Hematopoietic multipotent progenitor cell treated with erythropoietin and hydrocortisone succinate and interleukin-3 and kit ligand, for 6 days (in vitro differentiated cells): ENCODE data around the gene MICAL2.

Source experiments
- DNase-seq: peaks from one replicate; pipeline ENCODE4 v3.0.0-alpha.2; 2015

The MICAL2 gene

DNA sequence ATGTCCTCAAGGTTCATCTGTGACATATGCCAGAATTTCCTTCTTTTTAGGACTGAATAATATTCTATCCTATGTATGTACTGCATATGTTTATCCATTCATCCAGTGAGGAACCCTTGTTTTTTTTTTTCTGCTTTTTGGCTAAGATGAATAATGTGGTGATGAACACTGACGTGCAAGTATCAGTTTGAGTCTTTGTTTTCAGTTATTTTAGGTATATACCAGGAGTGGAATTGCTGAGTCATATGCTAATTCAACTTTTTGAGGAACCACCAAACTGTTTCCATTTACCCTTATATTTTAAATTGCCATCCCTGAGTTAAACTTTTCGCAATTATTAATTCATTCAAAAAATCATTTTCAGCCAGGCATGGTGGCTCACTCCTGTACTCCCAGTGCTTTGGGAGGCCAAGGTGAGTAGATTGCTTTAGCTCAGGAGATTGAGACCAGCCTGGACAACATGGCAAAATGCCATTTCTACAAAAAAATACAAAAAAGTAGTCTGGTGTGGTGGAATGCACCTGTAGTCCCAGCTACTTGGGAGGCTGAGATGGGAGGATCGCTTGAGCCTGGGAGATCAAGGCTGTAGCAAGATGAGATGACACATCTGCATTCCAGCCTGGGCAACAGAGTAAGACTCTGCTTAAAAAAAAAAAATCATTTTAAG, 64.2 kb downstream of the MICAL2 start:
- DNase-seq: peak; percentile 77

DNA sequence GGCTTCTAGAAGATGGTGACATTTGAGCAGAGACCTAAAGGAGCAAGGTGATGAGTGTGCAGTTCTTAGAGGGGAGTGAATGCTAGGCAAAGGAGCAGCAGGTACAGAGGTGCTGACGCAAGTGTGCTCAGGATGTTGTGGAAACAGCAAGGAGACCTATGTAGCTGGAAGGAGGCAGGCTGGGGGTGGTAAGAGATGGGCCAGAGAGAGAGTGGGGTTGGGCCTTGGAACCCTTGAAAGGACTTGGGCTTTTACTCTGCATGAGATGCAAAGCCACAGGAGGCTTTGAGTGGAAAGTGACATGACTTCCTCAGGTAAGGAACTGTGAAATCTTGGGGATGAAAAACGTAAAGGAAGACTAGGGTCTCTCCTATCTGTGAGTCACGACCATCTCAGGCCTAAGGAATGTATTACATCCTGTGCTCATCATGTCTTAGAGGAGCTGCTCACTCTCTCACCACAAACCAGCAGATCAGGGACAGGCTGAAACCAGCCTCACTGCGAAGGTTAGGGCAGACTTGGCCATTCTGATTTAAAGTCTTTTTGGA, 65.4 kb downstream of the MICAL2 start:
- DNase-seq: no peak

DNA sequence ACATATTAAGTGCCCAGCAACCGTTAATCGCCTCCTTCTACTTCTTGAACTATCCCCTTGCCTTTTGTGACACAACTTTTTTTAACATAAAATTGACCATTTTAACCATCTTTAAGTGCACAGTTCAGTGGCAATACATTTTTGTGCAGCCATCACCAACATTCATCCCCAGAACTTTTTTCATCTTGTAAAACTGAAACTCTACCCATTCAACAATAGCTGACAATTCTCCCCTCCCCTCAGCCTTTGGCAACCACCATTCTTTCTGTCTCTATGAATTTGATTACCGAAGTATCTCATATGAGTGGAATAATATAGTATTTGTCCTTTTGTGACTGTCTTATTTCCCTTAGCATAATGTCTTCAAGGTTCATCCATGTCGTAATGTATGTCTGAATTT, 66.0 kb downstream of the MICAL2 start:
- DNase-seq: no peak

DNA sequence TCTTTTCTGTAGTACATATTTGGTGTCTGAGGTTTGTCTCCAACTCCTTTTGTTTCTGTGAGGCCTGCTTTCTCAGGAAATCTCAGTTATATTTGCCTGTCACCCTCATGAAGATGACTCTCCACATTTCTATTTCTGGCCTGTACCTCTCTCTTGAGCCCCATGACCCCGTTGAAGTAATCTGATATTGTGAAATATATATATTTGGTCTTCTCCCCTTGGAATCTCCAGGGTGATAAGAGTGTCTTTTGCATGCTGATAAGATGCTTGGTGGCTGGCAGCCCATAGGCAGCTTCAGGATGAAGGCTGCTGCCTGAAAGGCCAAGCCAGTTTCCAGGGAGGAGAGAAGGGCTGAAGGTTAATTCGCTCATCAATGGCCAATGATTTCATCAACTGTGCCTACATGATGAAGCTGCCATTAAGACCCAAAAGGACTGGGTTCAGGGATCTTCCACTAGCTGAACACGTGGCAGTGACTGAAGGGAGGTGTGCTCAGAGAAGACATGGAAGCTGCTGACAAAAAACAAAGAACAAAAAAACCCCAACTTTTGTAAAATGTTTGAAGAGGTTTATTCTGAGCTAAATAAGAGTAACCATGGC, 67.4 kb downstream of the MICAL2 start:
- peak; percentile 38 for DNase-seq

DNA sequence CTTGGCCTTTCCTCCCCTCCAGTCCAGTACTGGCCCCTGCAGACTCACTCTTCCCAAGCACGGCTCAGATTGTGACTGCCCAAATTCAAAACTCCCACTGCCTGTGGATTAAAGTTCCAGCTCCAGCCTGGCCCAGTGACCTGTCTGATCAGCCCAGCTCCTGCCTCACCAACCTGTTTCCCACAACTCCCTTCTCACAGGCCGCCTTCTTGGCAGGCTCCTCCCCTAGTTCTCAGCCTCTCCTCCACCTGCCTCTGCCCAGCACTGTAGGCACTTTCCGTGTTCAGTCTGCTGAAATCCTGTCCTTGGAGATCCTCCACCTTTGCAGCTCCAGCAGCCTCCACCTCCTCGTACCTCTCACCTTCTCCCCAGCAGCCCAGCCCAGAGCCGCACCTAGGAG, 68.6 kb downstream of the MICAL2 start:
- DNase-seq: no peak

DNA sequence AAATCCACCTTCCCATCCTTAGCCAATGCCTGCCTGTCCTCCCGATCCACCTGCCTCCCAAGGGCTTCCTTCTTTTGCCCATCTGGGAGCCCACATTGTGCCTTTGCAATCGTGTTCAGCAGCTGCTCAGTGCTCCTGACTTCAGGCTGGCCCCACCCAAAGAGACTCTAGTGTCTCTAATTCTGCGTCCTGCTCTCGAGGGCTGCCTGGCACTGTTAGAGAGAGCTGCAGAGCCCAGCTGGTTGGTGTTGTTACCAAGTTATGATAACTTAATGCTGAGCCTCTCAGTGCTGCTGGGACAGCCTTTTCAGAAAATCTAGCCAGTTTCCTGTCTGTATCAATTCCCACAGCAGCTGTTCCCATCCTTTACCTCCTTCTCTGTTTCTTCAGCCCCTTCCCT, 69.1 kb downstream of the MICAL2 start:
- DNase-seq: peak; percentile 66

DNA sequence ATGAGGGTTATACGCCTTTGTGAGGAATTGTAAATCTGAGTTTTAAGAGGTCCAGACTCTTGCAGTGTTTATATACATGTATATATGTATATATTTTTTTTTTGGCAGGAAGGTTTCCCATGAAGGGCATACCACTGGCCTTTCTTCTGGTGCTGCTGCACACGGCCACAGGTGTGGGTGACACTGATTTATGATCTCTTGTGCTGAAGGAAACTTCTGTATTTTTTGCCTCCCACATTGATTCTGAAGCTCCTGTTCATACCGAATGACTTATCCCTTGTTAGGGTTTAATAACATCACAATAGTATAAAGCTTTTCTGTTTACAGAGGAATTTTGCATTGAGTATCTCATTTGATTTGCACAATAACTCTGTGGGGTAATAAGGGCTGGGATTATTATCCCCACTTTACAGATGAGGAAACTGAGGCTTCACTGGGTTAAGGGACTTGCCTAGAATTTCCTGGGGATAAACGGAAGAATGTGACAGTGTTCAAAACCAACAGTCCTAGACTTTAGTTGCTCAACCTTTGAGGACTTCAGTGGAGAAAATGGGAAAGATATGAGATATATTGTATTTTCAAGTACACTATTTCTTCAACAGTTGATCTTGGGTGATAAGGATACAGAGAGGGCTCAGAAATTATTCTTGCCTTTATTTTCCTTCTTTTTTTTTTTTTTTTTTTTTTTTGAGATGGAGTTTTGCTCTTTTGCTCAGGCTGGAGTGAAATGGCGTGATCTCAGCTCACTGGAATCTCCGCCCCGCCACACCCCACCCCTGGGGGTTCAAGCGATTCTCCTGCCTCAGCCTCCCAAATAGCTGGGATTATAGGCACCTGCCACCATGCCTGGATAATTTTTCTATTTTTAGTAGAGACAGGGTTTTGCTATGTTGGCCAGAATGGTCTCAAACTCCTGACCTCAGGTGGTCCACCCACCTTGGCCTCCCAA, 70.1 kb downstream of the MICAL2 start:
- no peak for DNase-seq

DNA sequence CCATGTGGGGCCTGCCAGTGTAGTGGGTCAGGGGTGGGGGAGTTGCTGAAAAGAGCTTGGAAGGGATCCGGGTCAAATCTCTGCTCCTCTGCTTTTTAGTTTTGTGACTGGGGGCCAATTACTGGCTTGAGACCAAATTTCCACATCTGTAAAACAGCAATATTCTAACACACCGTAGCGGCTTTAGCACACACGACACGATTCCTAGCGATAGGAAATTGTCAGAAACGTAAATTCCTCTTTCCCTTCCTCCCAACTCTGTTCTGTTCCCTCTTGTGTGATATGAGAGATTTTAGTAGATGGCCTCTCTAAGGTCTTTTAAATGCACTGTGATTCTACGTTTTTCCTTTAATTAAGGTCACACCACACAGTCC, 71.9 kb downstream of the MICAL2 start:
- DNase-seq: no peak

DNA sequence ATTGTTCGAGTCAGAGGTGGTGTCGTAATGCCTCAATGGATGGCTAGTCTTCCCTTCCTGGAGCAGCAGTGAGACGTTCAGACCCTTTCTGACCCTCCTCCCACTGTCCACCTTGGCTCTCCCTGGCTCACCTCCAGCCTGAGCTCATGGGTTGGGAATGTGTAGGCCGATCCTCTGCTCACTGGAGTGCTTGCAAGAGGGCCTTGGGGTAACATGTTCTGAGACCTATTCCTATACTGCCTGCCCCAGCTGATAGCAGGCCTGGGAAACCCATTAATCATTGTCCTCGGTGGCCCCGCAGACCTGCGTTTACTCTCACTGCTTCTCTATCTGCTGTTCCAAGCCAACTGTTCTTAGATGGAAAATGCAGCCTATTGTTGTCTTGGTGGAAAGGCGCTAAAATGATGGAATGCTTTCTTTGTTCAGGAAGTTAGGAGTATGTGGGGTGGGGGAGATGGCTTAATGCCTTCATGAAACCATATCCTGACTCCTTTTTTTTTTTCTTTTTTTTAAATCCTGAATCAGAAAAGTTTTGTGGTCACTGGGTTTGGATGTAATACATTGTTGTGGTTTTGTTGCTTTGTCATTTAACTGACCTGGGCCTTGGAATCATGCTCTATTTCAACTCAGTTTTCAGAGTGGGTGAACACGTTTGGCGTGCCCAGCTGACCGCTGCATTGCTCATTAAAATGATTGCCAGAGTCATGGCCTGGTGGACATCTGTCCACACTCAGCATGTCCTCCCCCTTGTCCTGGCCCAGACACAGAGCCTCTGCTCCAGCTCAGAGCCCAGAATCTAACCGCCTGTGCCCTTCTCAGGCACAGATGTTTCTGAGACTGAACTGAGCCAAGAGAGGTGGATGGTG, 72.5 kb downstream of the MICAL2 start:
- peak; percentile 34 for DNase-seq

DNA sequence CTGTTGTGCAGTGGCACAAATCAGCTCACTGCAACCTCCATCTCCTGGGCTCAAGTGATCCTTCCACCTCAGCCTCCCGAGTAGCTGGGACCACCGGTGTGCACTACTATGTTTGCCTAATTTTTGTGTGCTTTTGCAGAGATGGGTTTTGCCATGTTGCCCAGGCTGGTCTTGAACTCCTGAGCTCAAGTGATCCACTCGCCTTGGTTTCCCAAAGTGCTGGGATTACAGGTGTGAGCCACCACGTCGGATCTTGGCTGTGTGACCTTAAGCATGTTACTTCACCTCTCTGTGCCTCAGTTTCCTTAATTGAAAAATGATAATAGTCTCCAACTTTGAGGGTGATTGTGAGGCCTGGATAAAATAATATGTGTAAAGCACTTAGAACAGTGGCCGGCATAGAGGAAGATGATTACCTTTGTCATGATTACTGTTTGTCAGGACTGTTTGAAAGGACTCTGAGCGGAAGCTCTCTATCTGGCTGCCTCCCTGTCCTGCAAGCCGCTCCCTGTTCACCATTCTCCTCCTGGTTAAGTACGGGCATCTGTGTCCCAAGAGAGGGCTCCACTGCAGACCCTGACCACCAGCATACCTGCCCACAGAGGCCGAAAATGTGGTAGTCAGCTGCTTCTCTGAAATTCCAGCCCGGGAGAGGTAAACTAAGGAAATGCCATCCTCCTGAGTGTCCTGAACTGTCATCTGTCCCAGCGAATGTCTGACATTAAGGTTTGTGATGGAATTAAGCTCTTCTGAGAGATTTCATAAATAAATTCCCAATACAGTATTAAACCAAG, 73.6 kb downstream of the MICAL2 start:
- DNase-seq: no peak

DNA sequence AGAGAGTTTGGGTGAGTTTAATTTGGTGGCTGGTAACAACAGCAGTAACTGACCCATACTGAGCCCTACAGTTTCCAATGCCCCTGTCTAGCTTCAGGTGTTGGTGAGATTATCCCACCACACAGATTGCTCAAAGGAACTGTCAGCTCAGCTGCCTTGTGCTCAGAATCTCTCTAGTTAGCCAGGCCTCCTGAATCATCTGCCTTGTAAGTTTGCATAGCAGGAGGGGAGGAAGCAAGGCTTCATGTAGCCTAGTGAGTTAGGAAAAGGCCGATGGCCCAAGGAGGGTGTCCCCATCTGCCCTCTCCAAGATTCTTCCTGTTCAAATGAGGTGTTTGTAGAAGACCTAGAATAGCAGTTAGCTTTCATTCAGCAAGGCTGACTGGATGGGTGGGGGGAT, 74.3 kb downstream of the MICAL2 start:
- no peak for DNase-seq

DNA sequence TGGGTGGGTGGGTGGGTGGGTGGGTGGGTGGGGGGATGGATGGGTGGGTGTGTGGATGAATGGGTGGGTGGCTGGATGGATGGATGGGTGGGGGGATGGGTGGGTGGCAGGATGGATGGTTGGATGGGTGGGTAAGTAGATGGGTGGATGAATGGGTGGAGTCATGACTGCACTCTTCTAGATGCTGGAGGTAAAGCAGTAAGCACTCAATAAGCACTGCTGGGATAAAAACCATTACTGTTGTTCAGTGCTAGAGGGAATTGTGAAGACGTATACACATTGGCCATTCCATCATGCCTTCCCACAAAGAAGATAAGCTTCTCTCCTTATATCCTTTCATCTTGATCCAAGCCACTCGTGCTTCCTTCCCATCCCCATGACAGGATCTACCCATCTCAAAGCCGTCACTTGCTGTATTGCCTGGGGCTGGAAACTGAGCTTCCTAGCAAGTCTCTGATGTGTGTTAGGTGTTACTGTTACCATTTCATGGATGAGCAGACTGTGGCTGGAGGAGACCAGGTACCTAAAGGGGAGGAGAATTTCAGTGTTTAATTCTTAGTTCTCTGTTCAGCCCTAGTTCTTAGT, 74.8 kb downstream of the MICAL2 start:
- no peak for DNase-seq

DNA sequence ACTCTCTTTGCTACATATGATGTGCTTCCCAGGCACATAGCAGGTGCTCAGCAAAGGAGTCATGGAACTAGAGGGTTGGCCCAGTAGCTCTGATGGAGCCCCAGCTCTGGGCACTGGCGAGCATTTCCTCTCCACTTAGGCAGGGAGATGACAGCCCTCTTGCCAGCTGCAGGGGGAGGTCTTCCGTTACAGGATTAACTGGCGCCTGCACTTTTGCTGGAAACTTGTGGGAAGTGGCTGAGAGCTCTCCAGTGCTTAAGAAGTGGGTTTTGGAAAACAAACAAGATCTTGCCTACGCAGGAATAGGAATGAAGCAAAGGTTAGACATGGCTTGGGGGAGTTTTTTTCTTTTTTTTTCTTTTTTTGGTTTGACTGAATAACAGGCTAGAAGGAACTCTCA, 75.5 kb downstream of the MICAL2 start:
- DNase-seq: no peak

DNA sequence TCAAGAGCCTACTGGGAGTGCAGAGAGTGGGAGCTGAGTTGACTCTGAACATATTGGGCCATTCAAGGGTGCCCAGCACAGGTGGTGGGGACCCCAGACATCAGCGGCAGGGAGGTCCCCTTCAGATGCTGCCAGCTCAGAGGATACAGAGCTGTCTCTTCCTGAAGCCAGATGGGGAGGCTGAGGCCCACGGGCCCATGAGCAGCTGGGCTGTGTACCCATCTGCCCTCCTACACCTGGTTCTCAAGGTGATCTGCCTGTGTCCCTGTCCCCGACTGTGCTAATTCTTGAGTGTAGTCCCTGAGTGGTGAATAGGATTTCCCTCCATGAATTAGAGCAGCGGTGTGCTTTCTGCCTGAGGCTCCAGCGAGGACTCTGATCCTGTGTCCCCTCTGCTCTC, 76.3 kb downstream of the MICAL2 start:
- DNase-seq: no peak

DNA sequence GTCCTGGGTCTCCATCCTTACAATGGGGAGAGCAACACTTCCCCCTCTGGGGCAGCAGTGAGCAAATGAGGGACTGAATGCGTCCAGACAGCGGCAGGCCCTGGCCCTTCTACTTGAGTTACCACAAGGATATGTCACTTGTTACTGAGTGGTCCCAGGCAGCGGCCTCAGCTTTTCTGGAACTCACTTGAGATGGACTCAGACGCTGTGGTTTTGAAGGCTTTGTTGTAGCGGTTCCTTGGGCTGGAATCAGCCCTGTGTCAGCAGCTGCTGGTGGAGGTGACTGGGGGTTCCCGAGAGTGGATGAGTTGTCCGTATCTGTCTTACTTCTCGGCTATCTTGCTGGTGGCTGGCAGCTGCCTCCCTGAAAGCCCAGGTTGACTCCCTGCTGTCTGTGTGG, 77.0 kb downstream of the MICAL2 start:
- DNase-seq: no peak

DNA sequence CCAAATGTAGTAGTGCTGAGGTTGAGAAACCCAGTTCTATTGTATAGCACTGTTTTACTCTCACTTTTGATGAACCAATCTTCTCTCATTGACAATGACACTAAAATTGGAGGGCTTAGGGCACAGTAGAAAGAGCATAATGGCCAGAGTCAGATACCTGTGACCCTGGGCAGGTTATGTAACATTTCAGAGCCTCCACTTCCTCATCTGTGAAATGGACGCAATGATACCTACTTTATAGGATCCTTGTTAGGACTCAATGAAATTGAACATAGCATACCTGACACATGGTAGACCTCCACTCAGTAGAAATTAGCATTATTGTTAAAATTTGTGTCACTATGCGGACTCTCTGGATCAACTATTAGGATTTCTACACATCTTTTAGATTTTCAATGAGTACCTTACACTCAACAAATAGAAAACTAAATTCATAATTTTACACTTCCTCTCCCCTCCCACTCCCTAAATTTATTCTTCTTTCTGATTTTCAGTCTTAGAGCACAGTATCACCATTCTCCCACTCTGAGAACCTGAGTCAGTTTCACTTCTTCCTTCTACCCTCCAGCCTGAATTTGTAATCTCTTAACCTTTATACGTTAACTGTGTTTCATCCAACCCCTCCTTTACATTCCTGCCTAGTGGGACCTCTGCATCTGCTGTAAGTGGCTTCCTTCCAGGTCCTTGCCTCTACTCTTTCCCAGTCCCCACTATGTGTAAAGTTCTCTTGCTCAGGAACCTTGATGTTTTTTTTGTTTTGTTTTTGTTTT, 78.3 kb downstream of the MICAL2 start:
- no peak for DNase-seq

DNA sequence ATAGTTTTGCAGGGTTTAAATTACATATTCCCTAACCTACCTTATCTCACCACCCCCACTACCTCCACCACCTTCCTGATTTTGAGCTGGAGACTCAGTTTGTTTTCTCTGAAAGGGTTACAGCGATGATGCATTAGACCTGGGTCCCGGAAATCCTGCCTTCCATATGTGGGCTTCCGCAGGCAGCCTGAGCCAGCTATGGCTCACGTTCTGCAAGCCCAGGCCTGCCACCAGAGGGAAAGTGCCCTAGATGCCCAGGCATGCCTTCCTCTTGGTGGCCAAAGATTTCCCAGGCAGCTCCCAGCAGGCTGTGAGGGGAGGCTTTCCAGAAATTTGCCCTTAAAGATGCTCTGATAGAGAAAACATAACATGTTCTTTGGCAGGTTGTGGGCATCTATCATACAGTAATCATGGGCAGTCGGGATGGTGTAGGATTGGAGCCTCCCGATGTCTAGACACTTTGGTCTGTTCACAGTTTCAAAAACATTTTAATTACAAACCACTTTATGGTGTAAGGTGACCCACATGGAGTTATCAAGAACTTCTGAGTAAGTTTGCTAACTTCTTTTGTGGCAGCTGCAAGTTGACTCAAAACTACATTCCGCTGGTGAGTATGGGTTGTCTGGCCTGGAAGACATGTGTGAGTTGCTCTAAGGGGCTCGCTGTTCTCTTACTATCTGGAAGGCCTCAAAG, 79.3 kb downstream of the MICAL2 start:
- no peak for DNase-seq

DNA sequence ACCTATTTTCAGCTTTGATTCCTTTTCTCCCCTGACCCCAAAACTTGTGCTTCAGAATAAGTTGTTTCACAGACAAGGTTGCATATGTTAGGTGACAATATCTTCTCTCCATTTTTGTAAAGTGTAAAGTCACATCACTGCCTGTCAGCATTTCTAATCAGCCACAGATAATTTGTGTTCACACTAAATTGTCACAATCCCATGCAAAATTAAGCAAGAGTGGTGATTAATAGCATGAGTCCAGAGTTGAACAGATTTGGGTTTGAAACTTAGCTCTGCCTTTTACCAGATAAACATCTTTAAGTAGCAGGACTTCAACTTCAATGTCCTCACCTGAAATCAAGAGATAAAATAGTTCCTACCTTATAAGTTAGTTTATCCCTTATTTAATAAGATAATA, 80.1 kb downstream of the MICAL2 start:
- DNase-seq: no peak

DNA sequence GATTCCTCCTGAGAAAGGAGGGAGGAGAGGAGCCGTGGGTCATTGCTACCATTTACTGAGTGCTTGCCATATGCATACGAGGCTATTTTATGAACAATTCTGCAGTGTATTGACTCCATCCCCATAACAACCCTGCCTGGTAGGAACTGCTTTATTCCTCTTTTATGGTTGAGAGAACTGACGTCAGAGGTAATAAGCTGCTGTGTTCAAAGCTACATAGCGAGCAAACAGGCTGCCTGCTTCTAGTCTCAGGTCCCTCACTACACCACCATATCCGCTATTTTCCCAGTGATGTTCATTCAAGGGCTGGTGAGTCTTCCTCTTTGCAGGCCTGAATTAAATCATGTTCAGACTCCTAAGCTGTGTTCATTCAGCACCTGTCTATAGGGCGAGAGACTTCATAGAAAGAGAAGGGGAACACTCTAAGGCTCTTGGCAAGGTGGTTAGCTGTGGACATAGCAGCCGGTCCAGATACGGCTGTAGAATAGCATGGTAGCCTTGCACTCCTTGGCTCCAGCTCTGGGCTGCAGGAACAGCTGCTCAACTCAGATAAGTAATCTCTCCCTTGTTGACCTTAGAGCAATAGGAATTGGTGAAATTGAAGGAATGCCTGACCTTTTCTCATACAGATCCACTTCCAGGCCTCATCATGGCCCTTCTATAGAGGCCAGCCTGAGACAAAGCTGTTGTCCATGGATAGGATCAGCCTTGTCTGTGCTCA, 82.6 kb downstream of the MICAL2 start:
- DNase-seq: peak; percentile 39
